Hematopoietic multipotent progenitor cell treated with erythropoietin and hydrocortisone succinate and interleukin-3 and kit ligand, for 4 days (in vitro differentiated cells): ENCODE results near the gene SMIM20.

ENCODE experiments used
- DNase-seq: peaks from one replicate; pipeline ENCODE4 v3.0.0-alpha.2; 2015

The SMIM20 gene

DNA sequence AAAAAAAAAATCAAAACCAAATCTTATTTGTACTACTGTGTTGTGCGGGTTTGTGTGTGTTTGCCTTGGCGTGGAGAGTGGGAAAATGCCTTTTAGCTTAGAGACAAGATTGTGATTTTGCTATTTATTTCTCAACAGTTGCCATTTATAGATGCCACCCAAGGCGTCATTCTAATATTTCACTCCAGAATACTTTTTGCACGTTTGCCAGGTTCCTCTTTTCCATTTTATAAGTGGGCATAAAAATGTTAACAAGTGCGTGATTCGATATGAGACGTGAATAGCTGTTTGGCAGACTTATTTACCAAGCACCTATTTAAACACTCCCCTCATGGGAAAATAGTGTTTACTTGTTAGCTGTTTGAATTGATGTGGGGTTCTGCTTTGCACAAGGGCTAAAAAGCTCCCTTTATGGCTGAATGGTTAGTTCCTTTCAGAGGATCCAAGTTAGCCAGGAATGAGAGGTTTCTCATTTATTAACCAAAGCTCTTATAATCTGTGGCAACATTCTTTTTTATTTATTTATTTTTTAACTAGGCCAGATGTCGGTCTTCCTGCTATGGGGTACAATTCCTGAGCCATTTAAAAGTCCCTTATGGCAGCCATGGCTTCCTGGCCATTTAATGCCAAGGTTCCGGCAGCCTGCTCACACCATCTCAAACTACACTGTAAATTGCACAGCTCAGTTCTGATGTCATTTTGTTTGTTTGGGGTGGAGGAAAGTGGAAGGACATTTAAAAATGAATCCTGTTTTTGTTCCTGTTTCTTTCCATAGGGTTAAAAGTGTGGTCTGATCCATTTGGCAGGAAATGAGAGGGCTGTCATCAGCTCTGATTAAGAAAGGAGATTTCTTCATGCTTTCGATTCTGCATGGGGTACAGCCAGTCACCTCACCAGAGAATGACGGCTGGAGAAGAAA, 14.6 kb downstream of the SMIM20 start:
- no peak for DNase-seq

DNA sequence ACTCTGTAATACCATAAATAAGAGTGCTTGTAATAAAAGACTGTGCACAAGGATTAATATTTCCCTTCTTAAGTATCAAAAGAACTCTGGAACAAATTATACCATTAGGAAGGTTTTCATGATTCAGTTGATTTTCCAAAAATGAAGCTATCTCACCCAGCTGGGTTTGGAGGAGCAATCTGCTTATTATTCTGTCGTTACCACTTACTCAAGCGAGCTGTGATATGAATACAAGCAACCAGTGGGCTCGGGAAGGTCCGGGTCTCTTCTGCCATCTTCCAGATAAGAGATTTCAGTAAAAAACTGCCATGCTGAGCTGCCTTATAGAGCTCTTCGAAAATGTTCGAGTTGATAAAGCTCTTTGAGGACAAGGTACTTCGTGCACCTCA, 15.3 kb downstream of the SMIM20 start:
- no peak for DNase-seq

DNA sequence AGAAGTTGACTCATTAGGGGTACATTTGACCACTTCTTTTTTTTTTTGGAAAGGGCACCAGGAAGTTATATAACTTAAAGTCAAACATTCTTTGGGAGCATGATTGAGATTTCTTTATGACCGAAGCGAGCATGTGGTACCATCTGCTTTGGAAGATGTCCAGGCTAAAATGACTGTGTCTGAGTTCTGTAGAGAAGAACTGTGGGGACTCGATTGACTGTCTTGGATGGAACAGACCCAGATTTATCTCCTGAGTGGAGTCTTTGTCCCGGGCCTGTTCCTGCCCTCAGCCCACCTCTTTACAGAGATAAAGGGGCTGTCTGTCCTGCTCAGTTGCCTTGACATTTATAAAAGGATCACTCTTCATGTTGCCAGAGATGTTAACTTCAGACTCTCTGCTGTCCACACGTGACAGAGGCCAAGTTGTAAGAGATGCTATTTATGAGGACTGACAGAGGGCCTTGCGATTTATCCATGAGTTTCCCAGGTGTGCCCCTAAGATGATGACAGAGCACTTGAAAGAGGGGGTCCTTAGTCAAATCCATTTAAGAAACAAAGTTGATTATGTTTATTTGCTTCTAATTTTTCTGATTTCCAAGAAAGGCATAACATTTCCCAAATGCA, 16.8 kb downstream of the SMIM20 start:
- no peak for DNase-seq

DNA sequence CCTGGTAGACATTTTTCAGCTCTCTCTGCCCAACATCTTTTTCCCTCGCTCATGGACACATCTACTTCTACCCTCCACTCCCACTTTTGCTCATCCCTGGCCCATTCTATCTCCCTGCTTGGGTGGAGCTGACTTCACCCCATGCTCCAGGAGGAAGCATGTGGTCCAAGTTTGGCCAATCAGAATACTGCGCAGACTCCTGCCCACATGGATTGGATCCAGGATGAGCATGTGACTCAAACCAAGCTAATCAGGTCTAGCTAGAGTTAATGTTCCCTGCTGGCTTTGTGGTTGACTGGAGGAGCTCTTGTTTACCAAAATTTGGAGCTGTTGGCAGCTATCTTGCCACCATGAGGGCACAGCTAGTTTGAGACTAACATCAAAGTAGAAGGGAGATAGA, 22.7 kb downstream of the SMIM20 start:
- no peak for DNase-seq

DNA sequence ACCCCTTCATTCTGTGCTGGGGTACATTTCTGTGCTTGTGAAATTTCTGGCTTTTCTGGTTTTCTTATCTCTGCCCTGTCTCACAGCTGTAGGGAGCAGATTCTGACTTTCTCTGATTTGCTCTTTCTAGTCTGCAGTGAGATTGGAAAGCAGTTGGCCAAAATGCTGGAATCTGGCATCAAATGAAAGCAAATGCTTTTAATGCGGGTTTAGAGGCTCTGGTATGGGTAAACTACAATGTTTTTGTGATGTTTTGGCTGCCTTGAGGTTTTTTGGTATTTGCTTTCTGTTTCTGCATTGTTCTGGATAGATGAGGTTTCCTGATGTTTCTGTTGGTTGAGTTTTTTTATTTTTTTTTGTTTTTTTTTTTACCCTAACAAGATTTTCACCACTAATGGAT, 23.8 kb downstream of the SMIM20 start:
- DNase-seq = no peak

DNA sequence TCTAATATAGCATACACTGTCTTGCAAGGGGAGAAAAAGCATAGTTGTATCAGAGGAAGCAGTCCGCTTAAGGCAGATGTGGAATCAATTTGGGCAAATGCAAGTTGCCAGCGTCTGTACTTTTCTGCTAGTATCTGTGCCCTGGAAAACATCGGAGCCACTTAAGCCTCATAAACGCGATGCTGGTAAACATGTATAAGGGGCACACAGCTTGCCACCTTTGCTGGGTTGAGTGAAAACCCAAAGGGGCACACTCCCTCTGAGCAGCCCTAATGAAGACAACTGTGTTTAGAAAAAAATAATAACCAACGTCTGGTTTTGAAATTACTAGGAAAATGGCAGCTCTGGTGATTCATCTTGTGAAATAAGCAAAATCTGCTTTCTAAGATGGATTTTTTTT, 24.3 kb downstream of the SMIM20 start:
- no peak for DNase-seq

DNA sequence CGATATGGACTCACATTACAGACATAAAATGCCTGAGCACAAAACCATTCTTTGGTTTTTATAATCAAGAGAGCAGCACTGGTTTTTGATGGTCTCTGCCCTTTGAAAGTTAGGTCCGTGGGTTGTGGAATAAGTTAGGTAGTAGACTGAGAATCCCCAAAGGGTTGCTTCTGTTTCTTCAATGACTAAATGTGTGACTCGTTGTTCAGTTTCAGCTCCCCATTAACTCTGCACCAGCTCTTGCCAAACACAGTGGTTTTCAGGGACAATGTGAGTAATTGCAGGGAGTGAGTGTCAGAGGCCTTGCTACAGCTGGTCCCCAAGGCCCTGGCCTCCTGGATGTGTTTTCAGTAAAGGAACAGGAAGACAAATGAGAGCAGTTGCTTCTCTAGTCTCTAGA, 24.8 kb downstream of the SMIM20 start:
- no peak for DNase-seq

DNA sequence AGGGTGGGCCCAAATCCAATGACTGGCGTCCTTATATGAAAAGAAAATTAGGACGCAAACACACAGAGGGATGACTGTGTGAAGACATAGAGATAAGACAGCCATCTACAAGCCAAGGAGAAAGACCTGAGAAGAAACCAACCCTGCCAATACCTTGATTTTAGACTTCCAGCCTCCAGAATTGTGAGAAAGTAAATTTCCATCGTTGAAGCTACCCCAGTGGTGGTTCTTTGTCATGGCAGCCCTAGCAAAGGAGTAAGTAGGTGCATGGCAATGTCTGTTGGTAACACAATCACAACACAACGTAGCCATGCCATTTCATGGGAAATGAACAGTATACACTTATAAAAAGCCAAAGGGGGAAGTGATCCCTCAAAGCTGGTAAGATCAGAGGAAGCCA, 25.3 kb downstream of the SMIM20 start:
- DNase-seq = no peak

DNA sequence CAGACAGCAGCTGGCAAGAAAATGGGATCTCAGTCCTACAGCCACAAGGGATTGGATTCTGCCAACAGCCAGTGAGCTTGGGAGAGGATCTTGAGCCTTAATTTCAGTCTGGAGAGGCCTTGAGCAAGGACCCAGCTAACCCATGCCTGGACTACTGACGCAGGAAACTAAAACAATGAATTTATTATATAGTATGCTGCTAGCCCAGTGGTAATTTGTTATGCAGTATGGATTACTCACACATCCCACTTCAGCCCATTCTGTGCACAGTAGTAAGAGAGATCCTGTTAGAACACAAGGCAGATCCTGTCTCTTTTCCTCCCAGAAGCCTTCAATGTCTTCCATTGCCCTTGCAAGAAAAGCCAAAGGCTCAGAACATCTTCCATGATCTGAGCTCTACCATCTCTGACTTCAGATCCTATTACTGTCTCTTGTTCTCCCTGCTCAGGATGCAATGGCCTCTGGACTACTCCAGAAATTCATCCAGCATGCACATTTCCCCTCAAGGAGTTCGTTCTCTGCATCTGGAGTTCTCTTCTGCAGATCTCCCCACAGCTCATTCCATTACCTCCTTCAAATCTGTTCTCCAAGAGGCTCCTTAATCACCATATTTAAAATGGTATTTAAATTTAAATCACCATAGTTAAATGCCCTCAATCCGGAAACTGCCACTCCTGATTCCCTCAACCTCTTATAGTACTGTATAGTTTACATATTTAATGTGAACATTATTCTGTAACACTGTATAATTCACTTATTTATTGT, 27.6 kb downstream of the SMIM20 start:
- no peak for DNase-seq

DNA sequence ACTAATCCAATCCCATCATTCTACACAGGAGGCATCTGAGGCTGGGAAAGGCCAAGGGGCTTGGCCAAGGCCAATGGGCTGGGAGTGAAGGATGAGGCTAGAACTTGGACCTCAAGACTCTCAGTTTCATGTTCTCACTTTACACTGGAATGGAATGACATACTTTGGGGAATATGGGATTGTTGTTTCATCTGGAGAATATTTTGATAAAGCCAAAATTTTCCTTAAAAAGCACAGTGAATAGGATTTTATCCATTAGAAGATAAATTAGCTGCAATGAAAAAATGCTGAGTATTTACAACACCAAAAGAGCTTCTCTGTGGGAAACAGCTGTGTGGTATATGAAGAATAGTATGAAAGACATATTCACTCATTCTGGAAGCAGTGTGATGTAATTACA, 29.3 kb downstream of the SMIM20 start:
- DNase-seq = no peak

DNA sequence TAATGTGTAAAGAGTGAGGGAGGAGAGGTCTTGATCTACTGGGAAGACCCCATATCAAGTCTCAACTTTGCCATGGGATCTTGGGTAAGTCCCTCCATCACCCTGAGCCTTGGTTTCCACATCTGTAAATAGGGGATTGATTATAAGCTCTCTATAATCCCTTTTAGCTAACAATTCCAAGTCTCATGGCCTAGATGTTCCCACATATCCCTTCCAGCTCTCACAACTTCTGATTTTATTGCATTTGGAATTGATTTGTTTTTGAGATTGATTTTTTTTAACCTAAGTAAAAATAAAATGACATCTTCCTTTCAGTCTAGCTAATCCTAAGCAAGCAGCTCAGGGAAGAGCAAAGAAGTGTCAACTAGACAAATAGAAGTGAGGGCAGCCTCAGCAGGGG, 29.8 kb downstream of the SMIM20 start:
- no peak for DNase-seq

DNA sequence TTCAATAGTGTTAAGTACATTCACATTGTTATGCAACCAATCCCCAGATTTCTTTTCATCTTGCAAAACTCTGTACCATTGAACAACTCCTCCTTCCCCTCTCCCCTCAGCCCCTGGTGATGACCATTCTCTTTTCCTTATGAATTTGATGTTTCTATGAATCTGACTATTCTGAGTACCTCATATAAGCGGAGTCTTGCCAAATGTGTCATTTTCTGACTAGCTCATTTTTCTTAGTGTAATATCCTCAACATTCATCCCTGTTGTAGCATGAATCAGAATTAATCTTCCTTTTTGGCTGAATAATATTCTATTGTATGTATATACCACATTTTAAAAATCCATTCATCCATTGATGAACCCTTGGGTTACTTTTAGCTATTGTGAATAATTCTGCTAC, 34.0 kb downstream of the SMIM20 start:
- DNase-seq = no peak

DNA sequence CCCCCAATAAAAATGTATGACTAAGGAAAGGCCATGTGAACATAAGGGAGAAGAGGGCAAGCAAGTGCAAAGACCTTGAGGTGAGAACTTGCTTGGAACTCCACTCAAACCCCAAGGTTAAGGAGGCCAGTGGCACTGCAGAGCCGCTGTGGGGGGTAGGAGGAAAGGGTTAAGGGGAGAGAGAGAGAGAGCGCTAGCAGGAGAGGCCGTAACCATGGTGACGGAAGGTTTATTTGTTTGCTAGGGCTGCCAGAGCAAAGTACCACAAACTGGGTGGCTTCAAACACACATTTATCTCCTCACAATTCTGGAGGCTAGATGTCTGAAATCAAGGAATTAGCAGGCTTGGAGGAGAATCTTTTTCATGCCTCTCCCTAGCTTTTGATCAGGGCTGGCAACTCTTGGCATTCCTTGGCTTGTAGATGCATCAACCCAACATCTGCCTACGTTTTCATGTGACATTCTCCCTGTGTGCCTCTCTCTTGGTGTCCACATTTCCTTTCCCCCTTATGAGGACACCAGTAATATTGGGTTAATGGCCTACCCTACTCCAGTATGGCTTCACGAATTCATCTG, 35.2 kb downstream of the SMIM20 start:
- DNase-seq = peak; percentile 12

DNA sequence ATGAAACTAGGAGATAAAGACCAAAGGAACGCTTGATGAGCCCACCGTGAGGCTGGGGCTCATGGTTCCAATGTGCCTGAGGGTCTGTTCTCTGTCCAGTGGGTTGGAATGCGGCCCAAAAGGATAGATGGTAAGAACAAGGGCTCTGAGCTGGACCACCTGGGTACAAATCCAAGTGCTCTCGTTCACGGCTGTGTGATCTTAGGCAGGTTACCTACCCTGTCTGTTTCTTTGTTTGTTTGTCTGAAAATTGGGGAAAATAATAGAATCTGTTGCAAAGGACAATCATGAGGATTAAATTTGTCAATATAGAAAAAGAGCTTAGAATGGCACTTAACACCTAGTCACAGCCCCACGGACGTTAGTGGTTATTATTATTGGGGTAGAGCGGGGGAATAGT, 36.0 kb downstream of the SMIM20 start:
- DNase-seq = no peak

DNA sequence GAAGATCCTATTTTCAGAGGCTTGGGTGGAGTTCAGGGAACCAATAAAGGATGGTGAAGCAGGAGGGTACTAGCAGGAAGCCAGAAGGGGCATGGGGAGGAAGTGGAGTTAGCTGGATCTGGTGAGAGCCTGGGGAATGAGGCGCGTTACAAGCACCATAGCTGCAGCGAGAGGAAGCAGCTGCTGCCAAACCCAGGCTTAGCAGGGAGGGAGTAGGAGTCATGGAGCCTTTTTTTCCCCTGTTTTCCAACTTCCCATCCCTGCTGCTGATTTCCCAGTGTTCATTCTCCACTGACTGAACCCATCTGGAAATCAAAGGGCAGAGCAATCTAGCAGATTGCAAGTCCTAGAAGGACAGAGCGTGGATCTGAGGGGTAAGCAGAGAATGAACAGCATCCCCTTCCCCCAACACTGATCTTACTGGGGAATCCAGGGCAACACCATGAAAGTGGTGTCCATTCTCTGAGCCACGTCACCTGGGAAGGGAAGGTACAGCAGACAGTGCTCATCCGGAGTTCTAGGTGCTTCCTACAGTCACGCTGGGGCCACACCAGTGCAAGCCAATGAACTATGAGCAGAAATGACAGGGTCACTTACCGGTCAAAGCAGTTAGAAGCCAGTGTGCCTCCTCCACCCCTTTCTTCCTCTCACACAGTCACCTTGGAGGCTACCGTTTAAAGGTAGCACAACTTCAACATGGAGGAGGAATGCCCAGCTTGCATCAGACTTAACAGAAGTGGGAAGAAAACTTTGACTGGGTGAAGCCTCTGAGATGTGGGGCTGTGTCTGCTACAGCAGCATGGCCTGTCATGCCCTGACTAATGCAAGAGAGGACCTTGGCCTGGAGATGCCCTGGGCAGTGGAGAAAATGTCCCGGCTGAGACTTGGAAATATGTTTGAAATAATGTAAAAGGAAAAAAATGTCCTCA, 36.7 kb downstream of the SMIM20 start:
- no peak for DNase-seq

DNA sequence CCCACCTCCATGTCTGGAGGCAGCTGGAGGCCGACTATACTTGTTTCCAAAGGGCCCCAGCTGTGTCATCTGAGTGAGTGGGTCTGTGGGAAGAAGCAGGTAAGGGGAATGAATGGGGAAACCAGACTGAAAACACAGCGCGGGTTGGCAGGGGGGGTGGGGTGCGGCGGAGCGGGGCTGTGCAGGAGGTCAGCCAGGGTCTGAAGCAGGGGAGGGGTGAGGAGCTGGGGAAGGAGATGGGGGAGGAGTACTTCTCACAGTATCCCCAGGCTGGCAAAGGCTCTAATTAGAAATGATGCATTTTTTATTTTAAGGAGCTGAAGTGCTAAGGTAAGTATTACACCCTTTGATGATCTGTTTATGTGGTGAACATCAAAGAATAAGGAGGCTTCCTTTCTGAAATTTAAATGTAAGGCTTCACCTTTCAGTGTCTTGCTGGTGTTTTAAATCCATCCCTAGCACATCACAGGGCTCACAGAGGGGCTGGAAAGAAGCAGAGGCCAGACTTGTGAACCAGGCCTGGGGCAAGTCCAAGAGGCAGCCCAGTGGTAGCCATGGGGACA, 37.5 kb downstream of the SMIM20 start:
- no peak for DNase-seq

DNA sequence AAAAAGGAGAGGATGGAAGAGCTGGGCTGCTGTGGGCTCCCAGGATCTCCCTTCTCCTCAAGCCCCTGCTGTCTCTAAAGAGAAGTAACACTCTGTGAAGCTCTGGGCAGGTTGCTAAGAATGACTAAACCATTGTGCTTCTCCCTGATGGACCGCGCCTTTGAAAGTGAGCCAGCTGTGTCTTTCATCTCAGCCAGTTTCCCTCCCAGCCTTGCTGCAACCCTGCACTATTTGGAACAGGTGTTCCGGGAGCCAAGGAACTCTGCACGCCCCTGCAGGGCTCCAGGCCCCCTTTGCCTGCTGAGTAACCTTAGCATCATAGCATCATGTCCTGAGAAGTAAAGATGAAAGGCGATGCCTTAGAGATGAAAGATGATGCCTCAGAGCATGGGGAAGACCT, 39.7 kb downstream of the SMIM20 start:
- DNase-seq = no peak

DNA sequence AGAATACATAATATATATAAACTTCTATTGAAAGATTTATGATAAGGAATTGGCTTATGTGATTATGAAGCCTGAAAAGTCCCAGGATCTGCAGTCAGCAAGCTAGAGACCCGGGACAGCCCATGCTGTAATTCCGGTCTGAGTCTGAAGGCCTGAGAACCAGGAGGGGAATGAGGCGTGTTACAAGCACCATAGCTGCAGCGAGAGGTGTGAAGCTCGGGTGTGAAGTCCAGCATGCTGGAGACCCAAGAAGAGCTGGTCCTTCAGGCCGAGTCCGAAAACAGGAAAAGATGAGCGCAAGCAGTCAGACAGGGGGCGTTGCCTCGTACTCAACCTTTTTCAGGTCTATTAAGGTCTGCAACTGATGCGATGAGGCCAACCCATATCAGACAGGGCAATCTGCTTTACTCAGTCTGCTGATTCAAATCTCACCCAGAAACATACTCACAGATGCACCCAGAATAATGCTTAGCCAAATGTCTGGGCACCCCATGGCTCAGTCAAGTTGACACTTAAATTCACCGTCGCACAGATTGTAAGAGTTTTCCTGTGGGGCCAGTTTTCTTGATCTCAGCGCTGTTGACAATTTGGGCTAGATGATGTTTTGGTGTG, 40.4 kb downstream of the SMIM20 start:
- no peak for DNase-seq

DNA sequence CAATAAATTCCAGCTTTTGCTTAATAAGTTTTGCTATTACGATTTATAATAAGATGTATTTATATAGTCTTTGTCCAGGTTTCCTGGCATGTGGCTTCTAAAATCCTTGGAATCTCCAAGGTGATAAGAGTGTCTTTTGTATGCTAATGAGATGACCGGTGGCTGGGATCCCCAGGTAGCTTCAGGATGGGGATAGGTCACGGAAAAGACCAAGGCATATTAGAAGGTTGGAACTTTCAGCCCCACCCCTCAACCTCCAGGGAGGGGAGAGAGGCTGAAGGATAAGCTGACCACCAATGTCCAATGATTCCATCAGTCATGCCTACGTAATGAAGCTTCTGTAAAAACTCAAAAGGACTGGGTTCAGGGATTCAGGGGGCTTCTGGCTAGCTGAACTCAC, 41.7 kb downstream of the SMIM20 start:
- no peak for DNase-seq

DNA sequence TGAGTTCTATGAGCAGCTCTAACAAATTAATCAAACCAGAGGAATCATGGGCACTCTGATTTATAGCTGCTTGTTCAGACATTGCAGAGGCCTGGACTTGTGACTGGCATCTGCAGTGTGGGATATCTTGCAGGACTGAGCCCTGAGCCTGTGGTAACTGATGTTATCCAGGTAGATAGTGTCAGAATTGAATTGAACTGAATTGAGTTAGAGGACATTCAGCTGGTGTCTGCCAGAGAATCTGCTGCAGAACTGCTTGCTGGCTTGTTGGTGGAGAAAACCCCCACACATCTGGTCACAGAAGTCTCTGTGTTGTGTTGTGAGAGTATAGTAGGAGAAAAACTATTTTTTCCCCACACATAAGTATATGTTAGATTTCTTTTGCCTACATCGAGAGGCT, 42.2 kb downstream of the SMIM20 start:
- no peak for DNase-seq

DNA sequence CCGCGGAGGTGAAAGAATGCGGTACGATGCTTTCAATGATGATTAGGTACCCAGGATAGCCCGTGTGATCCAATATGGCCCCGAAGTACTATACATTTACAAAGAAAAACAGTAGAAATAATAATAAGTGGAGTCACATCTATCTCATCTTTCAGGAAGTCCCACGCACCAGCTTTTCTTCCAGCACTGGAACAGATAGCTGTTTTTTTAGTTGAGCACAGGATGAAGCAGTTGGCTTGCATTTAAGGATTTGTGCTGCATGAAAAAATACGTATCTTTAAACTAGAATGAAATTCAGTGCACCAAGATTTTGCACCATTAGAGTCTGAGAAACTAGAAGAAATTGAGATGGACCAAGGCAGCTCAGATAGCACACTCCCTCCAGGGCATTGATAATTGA, 44.1 kb downstream of the SMIM20 start:
- no peak for DNase-seq

DNA sequence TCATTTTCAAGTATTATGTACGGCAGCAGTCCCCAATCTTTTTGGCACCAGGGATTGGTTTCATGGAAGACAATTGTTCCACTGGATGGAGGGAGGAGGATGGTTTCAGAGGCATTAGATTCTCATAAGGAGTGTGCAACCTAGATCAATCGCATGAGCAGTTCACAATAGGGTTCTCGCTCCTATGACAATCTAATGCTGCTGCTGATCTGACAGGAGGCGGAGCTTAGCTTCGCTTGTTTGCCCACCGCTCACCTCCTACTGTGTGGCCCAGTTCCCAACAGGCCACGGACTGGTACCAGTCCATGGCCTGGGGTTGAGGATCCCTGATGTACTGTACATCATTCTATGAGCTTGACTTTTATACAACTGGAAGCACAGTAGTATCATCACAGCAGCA, 48.4 kb downstream of the SMIM20 start:
- no peak for DNase-seq
